ENCODE data around the gene FITM2. TPM values are rescaled to one million over a fixed set of nuclear protein-coding genes. Genes with fewer than 3 reads are reported as not detected.

The FITM2 gene
- total RNA-seq, result 9.8 TPM

GRCh38 chr20:44310664-44311639, at the start of gene FITM2:
Gene FITM2 (minus strand): TSS chr20:44311202. CDS start chr20:44311148, 54 bp downstream.

GRCh38 chr20:44355498-44356352, 44.7 kb upstream of the FITM2 start, which contains the start of gene HNF4A:
Gene HNF4A (plus strand): TSS chr20:44355699. CDS start chr20:44355805, 106 bp downstream.

GRCh38 chr20:44336725-44337380, 25.9 kb upstream of the FITM2 start, which contains the start of gene R3HDML:
Gene R3HDML (plus strand): TSS chr20:44337043. CDS start chr20:44337158, 115 bp downstream.

Small RNA genes lying within 50 kb of the gene (small RNA-seq; reads per million reads assigned to genes)
- gene RF00019 (ENCODE audit: low replicate concordance), result not detected

Other genes with a start within 250 kb of the FITM2 start
- 22.8 TPM for gene JPH2, start 124.0 kb downstream of the FITM2 start, total RNA-seq
- 30.9 TPM for gene OSER1, start 100.4 kb downstream of the FITM2 start, total RNA-seq
- gene GDAP1L1, start 63.9 kb downstream of the FITM2 start, total RNA-seq, result not detected
- not detected for gene R3HDML, start 25.8 kb upstream of the FITM2 start, total RNA-seq
- gene HNF4A, start 44.5 kb upstream of the FITM2 start, total RNA-seq, result 28.7 TPM
- 9.4 TPM for gene TTPAL, start 164.7 kb upstream of the FITM2 start, total RNA-seq
- gene SERINC3, start 210.9 kb upstream of the FITM2 start, total RNA-seq, result 56.0 TPM

All from metanephros (tissue), 2 donors.